ENCODE measurements around the gene NAP1L4. TPM values are rescaled to one million over a fixed set of nuclear protein-coding genes. Genes with fewer than 3 reads are reported as not detected.

NAP1L4 gene
- total RNA-seq, 6 experiments from 2014 or later, result 37.6 to 76.0 (median 56.9) TPM

GRCh38 chr11:2976294-2977063, 15.7 kb downstream of the NAP1L4 start:
- H3K27ac ChIP-seq, result no peak overlapping the region
- H3K9me3 ChIP-seq, result no peaks in the 10 kb centered on the region
- peaks cover 7 to 72% (median 38%) of the 10 kb centered on the region in 4 donors for H3K36me3 ChIP-seq
- H3K4me3 ChIP-seq, result no peak overlapping the region
- H3K4me1 ChIP-seq, result no peaks in the 10 kb centered on the region
- ATAC-seq (no peak), DNase-seq (no peak)
- 67% methylated on average over 5 of the region's 6 CpGs for WGBS (ENCODE audit: insufficient coverage, low coverage, low lambda C conversion rate, missing lambda C conversion rate)
- TF ChIP-seq POLR2A (IDR thresholded peaks at IDR 0.05) (no peak), CTCF (IDR thresholded peaks at IDR 0.05) (no peak)
- intact Hi-C loops (cut with DNase I), result no loop called here
- no peaks in the 10 kb centered on the region for H3K27me3 ChIP-seq

GRCh38 chr11:2975594-2975993, 16.5 kb downstream of the NAP1L4 start:
- H3K27me3 ChIP-seq, result no peaks in the 10 kb centered on the region
- H3K36me3 ChIP-seq, result peaks cover 7 to 81% (median 43%) of the 10 kb centered on the region in 4 donors
- intact Hi-C loops (cut with DNase I), result no loop called here
- TF ChIP-seq POLR2A (IDR thresholded peaks at IDR 0.05), result no peak
- TF ChIP-seq CTCF (IDR thresholded peaks at IDR 0.05), result peak; percentile 36 to 55 (median 44)
- 62% methylated on average over 4 of the region's 4 CpGs for WGBS (ENCODE audit: insufficient coverage, low coverage, low lambda C conversion rate, missing lambda C conversion rate)
- no peak overlapping the region for H3K4me3 ChIP-seq
- H3K4me1 ChIP-seq, result no peaks in the 10 kb centered on the region
- no peak overlapping the region for H3K27ac ChIP-seq
- DNase-seq, result no peak
- H3K9me3 ChIP-seq, result no peaks in the 10 kb centered on the region
- ATAC-seq, result peak; percentile 83 to 96 (median 90)

- H3K4me1 ChIP-seq, result no peaks in the 10 kb centered on the region
- H3K4me3 ChIP-seq, result no peak overlapping the region
- 91% methylated on average over 3 of the region's 3 CpGs for WGBS (ENCODE audit: insufficient coverage, low coverage, low lambda C conversion rate, missing lambda C conversion rate)
- DNase-seq (no peak), ATAC-seq (no peak)
- no peaks in the 10 kb centered on the region for H3K9me3 ChIP-seq
- no peak for TF ChIP-seq CTCF (IDR thresholded peaks at IDR 0.05)
- no peak for TF ChIP-seq POLR2A (IDR thresholded peaks at IDR 0.05)
- no peak overlapping the region for H3K27ac ChIP-seq
- no peaks in the 10 kb centered on the region for H3K27me3 ChIP-seq
- intact Hi-C loops (cut with DNase I), result no loop called here
- H3K36me3 ChIP-seq, result peaks cover 7 to 93% (median 49%) of the 10 kb centered on the region in 4 donors
Observed at GRCh38 chr11:2974272-2974671, 17.9 kb downstream of the NAP1L4 start.

- Histone ChIP-seq H3K4me3 (no peak overlapping the region), H3K4me1 (no peaks in the 10 kb centered on the region), H3K27ac (no peak overlapping the region), H3K27me3 (no peaks in the 10 kb centered on the region), H3K36me3 (peaks cover 6 to 99% (median 49%) of the 10 kb centered on the region in 4 donors), H3K9me3 (no peaks in the 10 kb centered on the region)
- ATAC-seq, result no peak
- WGBS (ENCODE audit: insufficient coverage, low coverage, low lambda C conversion rate, missing lambda C conversion rate), result 72% methylated on average over 6 of the region's 6 CpGs
- intact Hi-C loops (cut with DNase I), result no loop called here
- DNase-seq, result no peak
- TF ChIP-seq POLR2A (IDR thresholded peaks at IDR 0.05), result no peak
- no peak for TF ChIP-seq CTCF (IDR thresholded peaks at IDR 0.05)
Observed at GRCh38 chr11:2968341-2968900, 23.7 kb downstream of the NAP1L4 start.

Measured in right lobe of liver (tissue), 6 donors.